Measurements from ENCODE around the gene DPM1.
A peak's percentile ranks its signal among the peaks of the same experiment; 100 is the strongest.

Gene DPM1

GRCh38 chr20:50930976-50931305, 27.4 kb downstream of the DPM1 start:
- DNase-seq (ENCODE audit: low read depth in 2 of 2) = no peak

- DNase-seq (ENCODE audit: low read depth in 2 of 2) = peak in 1 of 2 donors; percentile 23
Observed at GRCh38 chr20:50930139-50930975, 28.0 kb downstream of the DPM1 start.

- peak; percentile 84 to 88 for DNase-seq (ENCODE audit: low read depth in 2 of 2)
Observed at GRCh38 chr20:50929299-50930138, 28.8 kb downstream of the DPM1 start.

- no peak for DNase-seq (ENCODE audit: low read depth in 2 of 2)
Observed at GRCh38 chr20:50928469-50928868, 29.9 kb downstream of the DPM1 start.

- DNase-seq (ENCODE audit: low read depth in 2 of 2) = no peak
Observed at GRCh38 chr20:50926530-50926929, 31.8 kb downstream of the DPM1 start.

GRCh38 chr20:50924261-50924920, 33.9 kb downstream of the DPM1 start:
- no peak for DNase-seq (ENCODE audit: low read depth in 2 of 2)

- DNase-seq (ENCODE audit: low read depth in 2 of 2) = no peak
Observed at GRCh38 chr20:50921803-50922501, 36.4 kb downstream of the DPM1 start.

GRCh38 chr20:50920997-50921396, 37.3 kb downstream of the DPM1 start:
- DNase-seq (ENCODE audit: low read depth in 2 of 2) = no peak

GRCh38 chr20:50919567-50919966, 38.8 kb downstream of the DPM1 start:
- DNase-seq (ENCODE audit: low read depth in 2 of 2) = no peak

- no peak for DNase-seq (ENCODE audit: low read depth in 2 of 2)
Observed at GRCh38 chr20:50918403-50918802, 39.9 kb downstream of the DPM1 start.

- no peak for DNase-seq (ENCODE audit: low read depth in 2 of 2)
Observed at GRCh38 chr20:50916934-50917333, 41.4 kb downstream of the DPM1 start.

GRCh38 chr20:50916257-50916656, 42.1 kb downstream of the DPM1 start:
- DNase-seq (ENCODE audit: low read depth in 2 of 2) = no peak

- DNase-seq (ENCODE audit: low read depth in 2 of 2) = no peak
Observed at GRCh38 chr20:50915424-50915823, 42.9 kb downstream of the DPM1 start.

- no peak for DNase-seq (ENCODE audit: low read depth in 2 of 2)
Observed at GRCh38 chr20:50913690-50914375, 44.5 kb downstream of the DPM1 start.

- DNase-seq (ENCODE audit: low read depth in 2 of 2) = no peak
Observed at GRCh38 chr20:50911716-50912115, 46.6 kb downstream of the DPM1 start.

- DNase-seq (ENCODE audit: low read depth in 2 of 2) = no peak
Observed at GRCh38 chr20:50911030-50911429, 47.3 kb downstream of the DPM1 start.

GRCh38 chr20:50909413-50909812, 48.9 kb downstream of the DPM1 start:
- DNase-seq (ENCODE audit: low read depth in 2 of 2) = no peak

GRCh38 chr20:50904067-50904570, 54.2 kb downstream of the DPM1 start:
- no peak for DNase-seq (ENCODE audit: low read depth in 2 of 2)

GRCh38 chr20:50903353-50904051, 54.8 kb downstream of the DPM1 start:
- no peak for DNase-seq (ENCODE audit: low read depth in 2 of 2)

- DNase-seq (ENCODE audit: low read depth in 2 of 2) = no peak
Observed at GRCh38 chr20:50901301-50901700, 57.0 kb downstream of the DPM1 start.
